HG02885 (cell line): ENCODE results near the gene COL5A2.

ENCODE experiments used
- ATAC-seq: cut with Tn5 transposase; IDR thresholded peaks from one replicate; pipeline ENCODE4 v1.9.1; 2021; ENCODE audit warnings: mild to moderate bottlenecking; ENCODE audit not compliant: unreplicated experiment, poor library complexity

The COL5A2 gene

GRCh38 chr2:189181706-189182105 is 2.1 kb upstream of the COL5A2 start:
- no peak for ATAC-seq

GRCh38 chr2:189178726-189179569 is 613 bp downstream of the COL5A2 start:
- no peak for ATAC-seq

- ATAC-seq: no peak
Observed at GRCh38 chr2:189178054-189178453, 1.5 kb downstream of the COL5A2 start.

- ATAC-seq: no peak
Observed at GRCh38 chr2:189177251-189177840, 2.2 kb downstream of the COL5A2 start.

GRCh38 chr2:189176516-189176915 is 3.0 kb downstream of the COL5A2 start:
- ATAC-seq: no peak

- no peak for ATAC-seq
Observed at GRCh38 chr2:189175869-189176433, 3.6 kb downstream of the COL5A2 start.

- no peak for ATAC-seq
Observed at GRCh38 chr2:189171956-189172609, 7.5 kb downstream of the COL5A2 start.

- ATAC-seq: no peak
Observed at GRCh38 chr2:189168856-189169499, 10.6 kb downstream of the COL5A2 start.

GRCh38 chr2:189165656-189166380 is 13.7 kb downstream of the COL5A2 start:
- no peak for ATAC-seq

- no peak for ATAC-seq
Observed at GRCh38 chr2:189164746-189165145, 14.8 kb downstream of the COL5A2 start.

- no peak for ATAC-seq
Observed at GRCh38 chr2:189163889-189164288, 15.7 kb downstream of the COL5A2 start.

GRCh38 chr2:189162566-189162965 is 17.0 kb downstream of the COL5A2 start:
- no peak for ATAC-seq

- no peak for ATAC-seq
Observed at GRCh38 chr2:189161894-189162293, 17.7 kb downstream of the COL5A2 start.

GRCh38 chr2:189159717-189160116 is 19.8 kb downstream of the COL5A2 start:
- no peak for ATAC-seq

GRCh38 chr2:189159273-189159672 is 20.3 kb downstream of the COL5A2 start:
- ATAC-seq: no peak

- ATAC-seq: no peak
Observed at GRCh38 chr2:189157939-189158338, 21.6 kb downstream of the COL5A2 start.

GRCh38 chr2:189157456-189157855 is 22.1 kb downstream of the COL5A2 start:
- ATAC-seq: no peak

GRCh38 chr2:189155795-189156194 is 23.8 kb downstream of the COL5A2 start:
- no peak for ATAC-seq

GRCh38 chr2:189153619-189154018 is 25.9 kb downstream of the COL5A2 start:
- no peak for ATAC-seq

- ATAC-seq: no peak
Observed at GRCh38 chr2:189152483-189152882, 27.1 kb downstream of the COL5A2 start.
